ENCODE measurements around the gene TMEM30B.

DNA sequence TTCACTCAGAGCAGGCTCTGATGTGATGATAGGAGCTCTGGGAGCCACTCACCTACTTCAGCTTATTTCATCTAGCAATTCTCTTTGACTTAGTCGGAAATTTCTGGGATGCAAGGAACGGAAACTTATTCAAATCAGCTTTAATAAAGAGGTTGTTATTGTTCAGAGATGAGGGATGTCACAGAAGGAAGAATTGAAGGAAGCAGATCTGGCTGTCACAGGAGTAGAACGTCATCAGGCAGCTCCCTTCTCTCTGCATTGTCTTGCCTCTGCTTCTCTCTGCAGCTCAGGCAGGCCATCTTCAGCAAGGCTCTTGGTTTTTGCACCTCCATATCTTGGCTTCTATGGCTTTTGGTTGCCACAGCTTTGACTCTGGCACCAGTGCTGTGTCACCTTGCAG, 7.6 kb upstream of the TMEM30B start:
- TF ChIP-seq, protein P1, sequence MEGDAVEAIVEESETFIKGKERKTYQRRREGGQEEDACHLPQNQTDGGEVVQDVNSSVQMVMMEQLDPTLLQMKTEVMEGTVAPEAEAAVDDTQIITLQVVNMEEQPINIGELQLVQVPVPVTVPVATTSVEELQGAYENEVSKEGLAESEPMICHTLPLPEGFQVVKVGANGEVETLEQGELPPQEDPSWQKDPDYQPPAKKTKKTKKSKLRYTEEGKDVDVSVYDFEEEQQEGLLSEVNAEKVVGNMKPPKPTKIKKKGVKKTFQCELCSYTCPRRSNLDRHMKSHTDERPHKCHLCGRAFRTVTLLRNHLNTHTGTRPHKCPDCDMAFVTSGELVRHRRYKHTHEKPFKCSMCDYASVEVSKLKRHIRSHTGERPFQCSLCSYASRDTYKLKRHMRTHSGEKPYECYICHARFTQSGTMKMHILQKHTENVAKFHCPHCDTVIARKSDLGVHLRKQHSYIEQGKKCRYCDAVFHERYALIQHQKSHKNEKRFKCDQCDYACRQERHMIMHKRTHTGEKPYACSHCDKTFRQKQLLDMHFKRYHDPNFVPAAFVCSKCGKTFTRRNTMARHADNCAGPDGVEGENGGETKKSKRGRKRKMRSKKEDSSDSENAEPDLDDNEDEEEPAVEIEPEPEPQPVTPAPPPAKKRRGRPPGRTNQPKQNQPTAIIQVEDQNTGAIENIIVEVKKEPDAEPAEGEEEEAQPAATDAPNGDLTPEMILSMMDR (IDR thresholded peaks at IDR 0.05) = no peak
- TF ChIP-seq EZH2phosphoT487 (IDR thresholded peaks at IDR 0.05; ENCODE audit: borderline replicate concordance, low read depth) (no peak), POLR2AphosphoS5 (IDR thresholded peaks at IDR 0.05; ENCODE audit: low read depth, low read length) (no peak), YY1 (IDR thresholded peaks at IDR 0.05; ENCODE audit: low read depth) (no peak), TCF12 (IDR thresholded peaks at IDR 0.05) (no peak), FOSL2 (IDR thresholded peaks at IDR 0.05; ENCODE audit: borderline replicate concordance, low read depth) (no peak)

Measured in SK-N-SH (cell line).